Caco-2 (cell line): ENCODE results near the gene MYO18A. TPM values are rescaled to one million over a fixed set of nuclear protein-coding genes. Genes with fewer than 3 reads are reported as not detected.

ENCODE experiments used
- BruUV-seq: library from RNA; stranded (reverse); fragments of 400-500 nt; replicated peaks from 2 replicates; lab custom pipeline; 2021; lab: Mats Ljungman, UMichigan
- CTCF ChIA-PET: fragments of 300-600 bp; sonication (Branson Sonifier 250); formaldehyde crosslinking; loops from one replicate; lab custom pipeline; 2022; ENCODE audit warnings: antibody characterized with exemption; lab: Charles Lee
- POLR2A ChIA-PET: fragments of 300-600 bp; sonication (Branson Sonifier 250); formaldehyde crosslinking; loops from one replicate; lab custom pipeline; 2022; ENCODE audit warnings: antibody characterized with exemption; lab: Charles Lee
- DNase-seq, 2 experiments: peaks; one replicate each; pipeline versions ENCODE4 v3.0.0 to v3.0.0-alpha.2; 2020 to 2022
- H3K27me3 ChIP-seq: replicated peaks from 2 replicates; pipeline ENCODE4 v1.6.0; 2011; ENCODE audit warnings: low read length; ENCODE audit not compliant: control insufficient read depth, insufficient read depth
- H3K36me3 ChIP-seq: 2 replicates; pipeline ENCODE4 v1.5.1; 2011; ENCODE audit warnings: low read length; ENCODE audit not compliant: control insufficient read depth, insufficient read depth
- H3K4me1 ChIP-seq: fragments of 250-450 bp; sonication (Bioruptor Pico); 2 replicates; pipeline ENCODE4 v1.5.1; 2020; ENCODE audit warnings: mild to moderate bottlenecking
- H3K4me3 ChIP-seq: 2 replicates; pipeline ENCODE4 v1.5.1; 2011; ENCODE audit warnings: low read depth, mild to moderate bottlenecking, control low read depth, low read length
- H3K9me3 ChIP-seq: fragments of 250-450 bp; sonication (Bioruptor Pico); 2 replicates; pipeline ENCODE4 v1.5.1; 2020; ENCODE audit warnings: mild to moderate bottlenecking, moderate library complexity
- H3K27ac Mint-ChIP-seq: one replicate; pipeline ENCODE4 v1.8.0; 2022; ENCODE audit warnings: mixed read lengths; ENCODE audit not compliant: unreplicated experiment
- H3K27me3 Mint-ChIP-seq: one replicate; pipeline ENCODE4 v1.8.0; 2022; ENCODE audit warnings: mixed read lengths; ENCODE audit not compliant: insufficient read depth, unreplicated experiment
- H3K36me3 Mint-ChIP-seq: one replicate; pipeline ENCODE4 v1.8.0; 2022; ENCODE audit warnings: mild to moderate bottlenecking, mixed read lengths; ENCODE audit not compliant: insufficient read depth, unreplicated experiment
- H3K4me1 Mint-ChIP-seq: one replicate; pipeline ENCODE4 v1.8.0; 2022; ENCODE audit warnings: low read depth, mixed read lengths; ENCODE audit not compliant: unreplicated experiment
- H3K4me3 Mint-ChIP-seq: one replicate; pipeline ENCODE4 v1.8.0; 2022; ENCODE audit warnings: mild to moderate bottlenecking, moderate library complexity, mixed read lengths; ENCODE audit not compliant: unreplicated experiment
- H3K9me3 Mint-ChIP-seq: one replicate; pipeline ENCODE4 v1.8.0; 2022; ENCODE audit warnings: mixed read lengths; ENCODE audit not compliant: unreplicated experiment
- CTCF ChIP-seq, 2 experiments: fragments of 200-600 bp in 1 of 2; IDR thresholded peaks; 1 replicate in 1 of 2; 2 replicates in 1 of 2; pipeline versions ENCODE4 v1.5.1 to v1.8.0; 2011 to 2022; ENCODE audit warnings: antibody characterized with exemption in 1 of 2, control low read depth in 1 of 2, inconsistent platforms in 1 of 2, low read depth in 1 of 2, low read length in 1 of 2, mild to moderate bottlenecking in 1 of 2, moderate library complexity in 1 of 2; ENCODE audit not compliant: insufficient read depth in 1 of 2, severe bottlenecking in 1 of 2, unreplicated experiment in 1 of 2
- intact Hi-C: fragments of 100-400 bp; cut with micrococcal nuclease; formaldehyde crosslinking; loops from one replicate; pipeline ENCODE4 v1.10.0; 2022; ENCODE audit not compliant: unreplicated experiment
- total RNA-seq: library from RNA; stranded (reverse); gene quantifications from 2 replicates; pipeline ENCODE4 v1.2.3, GENCODE V29; 2022

MYO18A gene
- total RNA-seq, 1 experiment from 2014 or later = 47.1 TPM

DNA sequence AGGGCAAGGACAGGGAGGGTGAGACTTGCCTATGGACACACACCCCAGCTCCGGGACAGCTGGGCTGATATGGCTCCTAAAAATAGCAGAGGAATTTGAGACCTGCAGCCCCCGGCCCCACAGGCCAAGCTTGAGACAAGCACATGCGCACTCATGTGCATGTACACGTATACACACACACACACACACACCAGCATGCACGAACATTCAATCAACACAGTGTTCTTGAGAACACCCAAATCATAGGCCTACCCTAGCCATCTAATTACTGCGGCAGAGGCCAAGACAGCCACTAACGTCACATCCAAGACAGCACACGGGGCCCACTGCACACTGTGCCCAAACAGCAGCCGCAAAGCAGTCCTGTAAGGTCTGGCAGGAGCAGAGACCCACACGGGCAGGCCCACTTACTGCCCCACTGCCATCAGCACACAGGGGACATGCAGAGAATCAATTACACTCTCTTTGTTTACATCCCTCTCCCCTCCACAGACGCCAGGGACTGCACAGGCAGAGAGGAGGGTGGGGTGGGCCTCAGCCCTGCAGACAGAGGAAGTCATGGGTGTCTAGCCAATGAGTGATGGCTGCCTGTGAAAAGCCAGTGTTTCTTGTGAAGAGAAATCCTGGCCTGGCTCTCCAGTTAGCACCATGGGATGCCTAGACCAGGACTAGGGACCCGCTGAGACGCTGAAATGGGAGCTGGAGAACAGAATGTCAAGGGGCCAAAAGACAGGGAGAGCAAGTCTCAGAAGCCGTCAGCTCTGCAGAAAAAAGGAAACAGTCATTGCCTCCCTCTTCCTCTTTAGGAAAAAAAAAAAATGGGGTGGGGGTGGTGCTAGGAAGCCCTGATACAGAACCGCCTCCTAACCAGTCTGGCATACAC is 39.3 kb downstream of the MYO18A start:
- no TSS peak for BruUV-seq
- Histone ChIP-seq H3K36me3 (no peaks in the 10 kb centered on the region), H3K4me3 (no peak overlapping the region), H3K27me3 (no peaks in the 10 kb centered on the region), H3K9me3 (no peaks in the 10 kb centered on the region), H3K4me1 (peaks cover 8% of the 10 kb centered on the region; the same call in 1 of the 2 replicates)
- H3K27me3 Mint-ChIP-seq = no peaks in the 10 kb centered on the region
- ChIA-PET POLR2A (no interaction called here), CTCF (interaction anchor here (0.6 to 3.5 kb wide), 10 partner anchors 8 to 733 kb away, joined by 3 to 17 read pairs (median 4); no protein-coding TSS in a partner anchor)
- H3K4me1 Mint-ChIP-seq = peaks cover 7% of the 10 kb centered on the region
- no peak for DNase-seq
- intact Hi-C loops = no loop called here
- no peak overlapping the region for H3K4me3 Mint-ChIP-seq
- H3K9me3 Mint-ChIP-seq = no peaks in the 10 kb centered on the region
- H3K27ac Mint-ChIP-seq = no peak overlapping the region
- no peak for TF ChIP-seq CTCF (IDR thresholded peaks at IDR 0.05; ENCODE audit: insufficient read depth in 1 of 2, low read depth in 1 of 2, low read length in 1 of 2, severe bottlenecking in 1 of 2, unreplicated experiment in 1 of 2)
- H3K36me3 Mint-ChIP-seq = no peaks in the 10 kb centered on the region

- Mint-ChIP-seq H3K27ac (no peak overlapping the region), H3K27me3 (no peaks in the 10 kb centered on the region), H3K4me1 (no peaks in the 10 kb centered on the region), H3K4me3 (no peak overlapping the region), H3K36me3 (no peaks in the 10 kb centered on the region), H3K9me3 (no peaks in the 10 kb centered on the region)
- no peaks in the 10 kb centered on the region for H3K9me3 ChIP-seq
- ChIA-PET CTCF (interaction anchor here (0.7 to 3.5 kb wide), 4 partner anchors 8 to 24 kb away, joined by 3 to 17 read pairs (median 8); no protein-coding TSS in a partner anchor), POLR2A (no interaction called here)
- H3K27me3 ChIP-seq = no peaks in the 10 kb centered on the region
- BruUV-seq = no TSS peak
- DNase-seq = no peak
- no peak overlapping the region for H3K4me3 ChIP-seq
- intact Hi-C loops = no loop called here
- H3K4me1 ChIP-seq = peaks cover 8% of the 10 kb centered on the region; the same call in 1 of the 2 replicates
- TF ChIP-seq CTCF (IDR thresholded peaks at IDR 0.05; ENCODE audit: insufficient read depth in 1 of 2, low read depth in 1 of 2, low read length in 1 of 2, severe bottlenecking in 1 of 2, unreplicated experiment in 1 of 2) = no peak
- no peaks in the 10 kb centered on the region for H3K36me3 ChIP-seq
Observed at GRCh38 chr17:29140051-29140621, 40.1 kb downstream of the MYO18A start.

- BruUV-seq = no TSS peak
- no peak overlapping the region for H3K4me3 ChIP-seq
- no peak overlapping the region for H3K27ac Mint-ChIP-seq
- intact Hi-C loops = no loop called here
- peaks cover 8% of the 10 kb centered on the region; the same call in 1 of the 2 replicates for H3K4me1 ChIP-seq
- H3K9me3 ChIP-seq = no peaks in the 10 kb centered on the region
- ChIA-PET POLR2A (no interaction called here), CTCF (interaction anchor here (0.6 to 3.5 kb wide), 5 partner anchors 9 to 165 kb away, joined by 3 to 17 read pairs (median 5); no protein-coding TSS in a partner anchor)
- DNase-seq = no peak
- H3K4me3 Mint-ChIP-seq = no peak overlapping the region
- no peaks in the 10 kb centered on the region for H3K4me1 Mint-ChIP-seq
- no peaks in the 10 kb centered on the region for H3K27me3 Mint-ChIP-seq
- H3K36me3 ChIP-seq = no peaks in the 10 kb centered on the region
- H3K9me3 Mint-ChIP-seq = no peaks in the 10 kb centered on the region
- no peaks in the 10 kb centered on the region for H3K36me3 Mint-ChIP-seq
- no peaks in the 10 kb centered on the region for H3K27me3 ChIP-seq
- TF ChIP-seq CTCF (IDR thresholded peaks at IDR 0.05; ENCODE audit: insufficient read depth in 1 of 2, low read depth in 1 of 2, low read length in 1 of 2, severe bottlenecking in 1 of 2, unreplicated experiment in 1 of 2) = no peak
Observed at GRCh38 chr17:29138971-29139691, 41.1 kb downstream of the MYO18A start.
